Fibroblast of skin of left biceps (primary cell): Measurements from ENCODE around the gene COL20A1.

Experiments
- DNase-seq, 2 experiments: peaks; one replicate each; pipeline ENCODE4 v3.0.0-alpha.2; 2013; ENCODE audit warnings: low read depth in 2 of 2

COL20A1 gene

DNA sequence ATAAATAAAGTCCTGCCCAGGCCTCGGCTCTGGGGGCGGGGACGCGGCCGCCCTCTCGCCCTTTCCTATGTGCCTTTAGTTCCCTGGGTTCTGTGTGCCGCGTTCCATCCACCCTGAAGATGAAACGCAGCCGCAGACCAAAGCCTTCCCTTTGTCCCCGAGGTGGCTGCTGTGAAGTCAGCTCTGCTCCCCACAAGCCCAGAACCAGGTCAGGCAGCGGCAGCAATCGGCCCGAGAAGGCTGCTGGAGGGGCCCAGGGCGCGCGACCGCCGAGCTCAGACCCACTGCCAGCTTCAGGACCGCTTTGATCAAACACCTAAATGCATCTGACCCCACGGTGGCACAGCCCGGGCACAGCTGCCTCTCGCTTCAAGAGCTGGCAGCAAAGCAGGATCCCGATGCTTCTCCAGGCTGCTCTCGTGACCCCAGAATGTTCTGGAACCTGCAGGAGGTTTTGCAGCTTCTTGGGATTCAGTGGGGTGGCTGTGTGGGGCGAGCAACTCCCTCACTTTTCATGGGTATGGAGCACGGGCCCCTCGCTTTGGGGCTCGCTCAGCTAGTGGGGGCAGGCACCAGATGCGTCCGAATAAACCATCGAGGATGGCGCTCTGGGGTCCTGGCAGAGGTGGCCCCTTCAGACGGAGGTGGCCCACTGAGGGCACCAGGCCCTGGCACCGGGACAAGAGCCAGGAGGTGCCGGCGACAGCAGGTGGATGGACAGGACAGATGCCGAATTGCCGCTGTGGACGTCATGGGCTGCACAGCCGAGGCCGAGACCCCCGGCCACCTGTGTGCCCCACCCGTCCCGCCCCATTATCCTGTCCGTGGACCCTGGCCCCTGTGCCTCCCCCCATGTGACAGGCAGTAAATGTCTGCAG is 55.2 kb downstream of the COL20A1 start:
- DNase-seq = no peak

DNA sequence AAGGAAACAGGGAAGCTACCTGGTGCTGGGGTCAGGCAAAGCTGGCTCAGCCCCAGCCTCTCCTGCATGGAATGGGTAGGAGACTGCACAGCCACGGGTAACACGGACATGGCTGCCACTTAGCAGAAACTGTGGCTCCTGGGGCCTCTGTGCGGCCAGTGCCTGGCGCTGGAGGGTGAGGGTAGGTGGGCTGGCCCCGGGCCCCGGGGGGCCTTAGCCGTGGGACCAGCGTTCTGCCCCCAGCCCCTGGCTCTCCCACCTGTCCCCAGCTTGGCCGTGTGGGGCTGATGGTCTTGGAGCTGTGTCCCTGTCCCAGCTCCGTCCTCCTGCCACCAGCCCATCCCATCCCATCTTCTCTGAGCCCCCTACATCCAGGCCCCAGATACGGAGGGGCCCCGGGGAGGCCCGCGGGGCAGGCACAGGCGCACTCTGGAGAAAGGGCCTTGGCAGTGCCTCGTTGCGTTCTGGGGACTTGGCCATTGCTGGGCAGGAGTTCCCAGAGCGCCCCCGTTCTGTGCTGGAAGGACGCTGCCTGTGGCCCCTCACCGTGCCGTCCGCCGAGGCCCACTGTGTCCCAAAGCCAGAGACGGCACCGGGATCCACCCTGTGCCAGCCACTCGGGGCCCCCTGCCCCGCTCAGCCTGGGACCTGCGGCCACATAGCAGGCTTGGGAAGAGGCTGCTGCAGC is 56.0 kb downstream of the COL20A1 start:
- DNase-seq = no peak

DNA sequence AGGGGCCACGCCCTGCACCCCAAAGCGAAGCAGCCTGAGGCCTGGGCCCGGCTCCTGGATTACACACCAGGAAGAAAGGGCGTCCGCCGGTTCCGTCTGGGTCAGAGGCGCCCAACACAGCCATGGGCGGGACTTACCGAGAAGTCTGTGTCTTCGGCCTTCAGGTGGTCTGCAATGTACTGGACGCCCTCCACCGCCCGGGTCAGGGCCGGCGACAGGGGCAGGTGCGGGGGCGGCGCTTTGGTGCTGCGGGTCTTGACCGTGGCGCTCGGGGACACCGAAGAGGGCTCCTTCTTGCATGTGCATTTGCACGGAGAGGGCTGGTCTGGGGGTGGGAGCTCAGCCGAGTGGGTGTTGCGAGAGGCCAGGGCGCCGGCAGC is 56.5 kb downstream of the COL20A1 start:
- no peak for DNase-seq

DNA sequence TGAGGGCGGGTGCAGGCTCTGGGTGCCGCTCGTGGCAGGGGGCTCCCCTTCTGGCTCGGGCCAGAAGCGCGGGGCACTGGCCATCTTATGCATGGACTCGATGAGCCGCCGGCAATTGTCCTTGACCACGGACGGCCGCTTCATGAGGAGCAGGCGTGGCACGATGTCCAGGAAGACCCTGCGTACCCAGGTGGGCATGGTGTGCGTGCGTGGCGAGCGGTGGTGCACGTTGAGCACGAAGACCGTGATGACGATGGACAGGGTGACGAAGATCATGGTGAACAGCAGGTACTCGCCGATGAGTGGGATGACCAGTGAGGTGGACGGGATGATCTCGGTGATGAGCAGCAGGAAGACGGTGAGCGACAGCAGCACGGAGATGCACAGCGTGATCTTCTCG is 57.2 kb downstream of the COL20A1 start:
- no peak for DNase-seq

DNA sequence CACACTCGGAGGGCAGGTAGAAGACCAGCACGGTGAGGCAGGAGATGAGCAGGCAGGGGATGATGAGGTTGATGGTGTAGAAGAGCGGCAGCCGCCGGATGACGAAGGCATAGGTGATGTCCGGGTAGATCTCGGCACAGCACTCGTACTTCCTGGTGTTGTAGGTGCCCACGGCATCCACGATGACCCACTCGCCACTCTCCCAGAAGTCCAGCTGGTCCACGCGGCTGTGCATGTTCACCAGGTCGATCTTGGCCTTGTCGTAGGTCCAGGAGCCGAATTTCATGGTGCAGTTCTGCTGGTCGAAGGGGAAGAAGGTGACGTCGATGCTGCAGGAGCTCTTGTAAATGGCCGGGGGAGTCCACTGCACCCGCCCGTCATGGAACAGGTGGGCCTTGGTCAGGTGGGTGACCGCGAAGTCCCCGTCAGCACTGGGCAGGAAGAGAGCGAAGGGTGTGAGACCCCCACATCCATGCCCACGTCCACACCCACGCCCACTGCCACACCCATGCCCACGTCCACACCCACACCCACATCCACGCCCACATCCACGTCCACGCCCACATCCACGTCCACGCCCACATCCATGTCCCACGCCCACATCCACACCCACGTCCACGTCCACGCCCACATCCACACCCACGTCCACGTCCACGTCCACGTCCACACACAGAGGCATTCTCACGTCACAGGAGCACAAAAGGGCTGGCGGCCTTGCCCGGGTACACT is 57.8 kb downstream of the COL20A1 start:
- DNase-seq = no peak

DNA sequence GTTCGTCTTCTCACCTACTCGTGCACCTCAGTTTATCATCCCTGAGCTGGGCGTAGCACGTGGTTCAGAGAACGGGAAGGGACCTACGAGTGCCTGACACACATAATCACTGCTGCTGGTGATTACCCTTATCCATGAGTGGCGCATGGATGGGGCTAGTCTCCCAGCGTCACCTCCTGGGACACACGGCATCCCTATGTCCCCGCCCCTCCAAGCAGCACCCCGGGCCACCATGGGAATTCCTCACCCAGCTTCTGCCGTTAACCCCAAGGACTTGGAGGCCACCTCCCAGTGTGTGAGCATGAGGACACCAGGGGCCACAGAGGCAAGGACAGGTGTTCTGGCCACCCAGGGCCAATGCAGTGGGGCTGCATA is 58.3 kb downstream of the COL20A1 start:
- DNase-seq = no peak

DNA sequence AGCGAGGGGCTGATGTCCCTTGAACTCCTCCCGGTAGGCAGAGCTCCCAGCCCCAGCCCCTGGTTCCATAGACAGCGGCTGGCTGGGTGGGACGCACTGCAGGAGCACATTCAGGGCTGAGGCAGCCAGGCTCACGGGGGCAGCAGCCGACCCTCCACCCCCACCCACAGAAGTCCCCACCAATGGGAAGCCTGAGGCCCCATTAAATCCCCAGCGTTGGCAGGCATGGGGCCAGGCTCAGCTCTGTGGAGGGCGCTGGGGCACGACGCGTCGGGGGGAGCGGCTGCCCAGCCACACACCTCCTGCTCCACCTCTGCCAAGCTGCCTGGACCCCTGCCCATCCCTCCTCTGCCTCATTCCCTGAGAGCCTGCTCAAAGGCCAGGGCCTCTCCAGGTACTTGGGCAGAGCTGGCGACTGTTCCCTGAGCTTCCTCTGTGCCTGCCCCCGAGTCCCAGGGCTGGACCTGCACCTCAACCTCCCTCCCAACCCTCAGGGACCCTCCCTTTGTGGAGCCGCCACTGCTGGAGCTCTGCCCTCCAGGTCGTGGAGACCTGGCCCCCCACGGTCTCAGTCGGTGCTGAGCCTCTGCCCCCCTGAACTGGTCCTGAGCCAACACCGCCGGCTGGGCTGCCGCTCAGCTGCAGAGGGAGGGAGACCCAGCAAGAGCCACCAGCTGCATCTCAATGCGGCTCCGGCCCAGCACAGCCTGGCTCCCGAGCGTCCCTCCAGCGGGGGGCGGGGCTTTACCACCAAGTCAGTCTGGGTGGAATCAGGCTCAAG is 59.0 kb downstream of the COL20A1 start:
- no peak for DNase-seq

DNA sequence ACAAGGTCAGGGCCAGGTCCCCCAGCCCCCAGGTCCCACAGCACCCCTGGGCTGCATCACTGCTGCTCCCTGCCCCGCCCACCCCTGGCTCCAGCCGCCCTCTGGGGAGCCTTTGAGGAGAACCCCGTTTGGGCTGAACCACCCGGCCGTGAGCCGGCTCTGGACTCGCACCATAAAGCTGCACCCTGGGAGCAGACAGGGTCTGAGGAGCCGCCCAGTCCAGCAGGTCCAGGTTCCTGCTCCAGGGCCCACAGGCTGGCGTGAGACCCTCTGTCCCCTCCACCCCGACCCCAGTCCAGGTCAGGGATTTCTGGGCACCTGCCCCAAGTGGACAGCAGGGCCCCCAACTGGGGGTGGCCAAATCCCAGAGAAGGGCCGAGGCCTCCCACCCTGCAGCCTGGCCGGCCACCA is 59.8 kb downstream of the COL20A1 start:
- no peak for DNase-seq

DNA sequence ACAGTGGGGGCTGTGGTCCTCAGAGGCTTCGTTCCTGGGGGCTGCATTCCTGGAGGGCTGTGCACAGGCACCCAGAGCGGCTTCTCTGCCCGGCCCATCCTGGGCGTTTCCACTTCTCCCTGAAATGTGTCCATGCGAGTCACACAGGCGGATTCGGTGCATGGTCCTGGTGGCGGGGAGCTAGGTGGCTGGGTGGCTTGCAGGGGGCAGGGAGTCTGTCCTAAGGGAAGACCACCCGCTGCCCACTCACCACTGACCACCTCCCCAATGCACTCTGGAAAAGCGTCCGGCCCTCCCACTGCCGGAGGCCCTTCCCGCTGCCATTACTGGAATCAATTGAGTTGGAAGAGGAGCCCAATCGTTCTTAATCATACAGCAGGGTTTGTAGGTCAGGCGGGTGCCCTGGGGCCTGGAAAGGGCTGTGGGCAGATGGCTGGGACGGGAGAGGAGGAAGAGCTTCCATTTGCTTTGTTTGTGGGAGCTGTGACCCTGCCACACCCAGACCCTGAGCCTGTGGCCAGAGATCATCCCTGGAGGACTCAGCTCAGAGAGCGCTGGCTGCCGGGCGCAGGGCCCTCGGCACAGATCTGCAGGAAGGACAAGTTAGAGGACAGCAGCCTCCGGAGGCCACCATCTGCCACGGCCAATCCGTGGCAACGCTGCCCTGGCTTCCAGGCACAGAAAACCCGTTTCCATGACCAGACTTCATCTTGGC is 61.8 kb downstream of the COL20A1 start:
- DNase-seq = no peak

DNA sequence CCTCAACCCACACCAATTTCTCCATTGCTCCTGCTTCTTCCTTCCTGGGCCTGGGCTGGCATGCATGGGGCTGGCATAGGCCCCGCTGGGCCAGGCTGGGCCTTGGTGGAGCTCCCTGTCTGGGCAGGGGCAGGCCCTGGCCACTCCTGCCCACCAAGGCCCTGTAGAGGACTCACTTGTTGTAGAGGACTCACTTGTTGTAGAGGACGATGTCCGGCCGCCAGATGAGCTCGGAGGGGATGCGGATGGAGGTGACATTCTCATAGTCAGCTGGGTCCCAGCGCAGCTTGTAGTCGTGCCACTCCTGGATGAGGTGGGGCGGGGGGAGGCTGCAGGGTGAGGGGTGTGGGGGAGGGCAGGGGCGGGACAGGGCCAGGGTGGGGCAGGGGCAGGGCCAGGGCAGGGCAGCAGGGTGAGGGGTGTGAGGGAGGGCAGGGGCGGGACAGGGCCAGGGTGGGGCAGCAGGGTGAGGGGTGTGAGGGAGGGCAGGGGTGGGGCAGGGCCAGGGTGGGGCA is 62.9 kb downstream of the COL20A1 start:
- no peak for DNase-seq

DNA sequence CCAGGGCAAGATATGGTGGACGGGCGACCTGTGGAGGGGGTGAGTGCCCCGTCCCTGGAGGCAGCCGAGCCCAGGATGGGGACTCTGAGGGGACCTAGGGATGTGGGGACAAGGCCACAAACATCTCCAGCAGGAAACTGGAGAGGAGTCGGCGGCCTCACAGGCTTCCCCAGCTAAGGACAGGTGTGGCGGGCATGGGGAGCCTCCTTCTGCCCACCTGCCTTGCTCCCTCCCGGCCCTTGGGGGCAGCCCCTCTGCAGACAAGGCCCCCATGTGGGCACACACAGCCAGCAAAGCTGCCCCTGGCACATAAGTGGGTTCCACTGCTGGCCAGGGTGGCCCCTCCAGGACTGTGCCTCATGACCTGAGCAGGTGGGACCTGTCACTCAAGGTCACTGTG is 63.5 kb downstream of the COL20A1 start:
- DNase-seq = no peak

DNA sequence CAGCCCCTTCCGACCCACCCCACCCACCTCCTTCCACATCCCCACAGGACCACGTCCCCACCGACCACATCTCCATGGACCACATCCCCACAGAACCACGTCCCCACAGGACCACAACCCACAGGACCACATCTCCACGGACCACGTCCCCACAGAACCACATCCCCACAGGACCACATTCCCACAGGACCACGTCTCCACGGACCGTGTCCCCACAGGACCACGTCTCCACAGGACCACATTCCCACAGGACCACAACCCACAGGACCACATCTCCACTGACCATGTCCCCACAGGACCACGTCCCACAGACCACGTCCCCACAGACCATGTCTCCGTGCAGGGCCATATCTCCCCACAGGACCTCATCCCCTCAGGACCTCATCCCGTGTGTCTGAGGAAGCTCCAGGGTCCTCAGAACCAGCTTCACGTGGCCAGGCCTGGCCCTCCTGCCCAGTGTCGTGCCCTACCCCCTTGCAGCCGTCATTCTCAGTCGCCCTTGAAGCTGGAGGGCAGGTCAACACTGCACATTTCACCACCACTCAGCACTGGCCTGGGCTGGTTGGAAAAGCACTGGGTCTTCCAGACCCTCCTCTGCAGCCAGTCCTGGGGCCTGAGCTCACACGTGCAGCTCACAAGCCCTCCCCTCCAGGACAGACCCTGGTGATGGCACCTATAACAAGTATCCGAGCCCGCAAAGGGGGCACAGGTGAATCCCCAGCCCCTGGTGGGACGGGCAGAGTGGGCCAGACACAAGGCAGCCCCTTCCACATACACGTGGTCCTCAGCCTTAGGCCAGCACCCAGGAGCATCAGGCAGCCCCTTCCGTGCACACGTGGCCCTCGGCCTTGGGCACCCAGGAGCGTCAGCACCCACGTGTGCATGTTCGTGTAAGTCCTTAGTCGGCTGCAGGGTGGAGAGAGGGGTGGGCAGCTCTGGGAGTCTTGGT is 64.2 kb downstream of the COL20A1 start:
- DNase-seq = no peak

DNA sequence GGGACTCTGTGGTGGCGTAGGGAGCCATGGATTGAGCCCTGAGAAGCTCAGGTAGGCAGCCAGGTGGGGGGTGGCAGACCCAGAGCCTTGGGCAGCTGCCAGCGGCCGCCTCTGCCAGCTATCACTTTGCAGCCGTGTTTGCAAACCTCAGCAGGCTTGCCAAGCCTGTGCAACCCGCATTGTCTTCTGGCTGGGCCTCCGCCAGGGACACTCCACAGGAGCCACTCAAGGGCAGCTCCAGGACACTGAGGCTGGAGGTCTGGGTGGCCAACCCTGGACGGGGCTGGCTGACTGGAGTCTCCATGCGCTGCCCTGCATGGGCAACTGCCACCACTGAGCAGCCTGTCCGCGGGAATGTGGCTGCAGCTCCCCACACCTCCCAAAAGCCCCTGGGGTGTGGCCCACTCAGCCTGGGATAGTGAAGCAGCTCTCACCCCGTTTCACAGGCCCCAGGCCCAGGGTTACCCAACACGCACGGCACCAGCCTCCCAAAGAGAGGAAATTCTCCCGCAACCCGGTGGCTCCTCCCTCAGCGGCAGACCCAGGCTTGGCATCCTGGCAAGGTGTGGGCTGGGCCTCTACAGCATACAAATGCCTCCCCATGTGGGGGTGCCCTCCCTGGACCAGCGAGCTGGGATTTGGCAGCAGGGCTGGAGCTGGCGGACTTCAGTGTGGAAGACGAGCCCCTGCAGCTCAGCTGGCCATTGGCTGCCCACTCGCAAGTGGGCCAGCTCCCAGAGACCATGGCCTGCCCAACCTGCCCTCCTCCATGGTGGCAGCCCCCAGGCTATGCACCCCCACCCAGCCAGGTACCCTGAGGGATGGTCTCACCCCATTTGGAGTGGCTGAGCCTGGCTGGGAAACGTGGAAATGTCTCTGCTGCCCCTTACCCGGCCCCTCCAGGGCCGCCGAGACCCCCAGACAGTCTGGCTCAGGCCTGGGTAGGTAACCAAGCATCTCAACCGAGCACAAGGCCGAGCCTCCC is 65.2 kb downstream of the COL20A1 start:
- DNase-seq = no peak

DNA sequence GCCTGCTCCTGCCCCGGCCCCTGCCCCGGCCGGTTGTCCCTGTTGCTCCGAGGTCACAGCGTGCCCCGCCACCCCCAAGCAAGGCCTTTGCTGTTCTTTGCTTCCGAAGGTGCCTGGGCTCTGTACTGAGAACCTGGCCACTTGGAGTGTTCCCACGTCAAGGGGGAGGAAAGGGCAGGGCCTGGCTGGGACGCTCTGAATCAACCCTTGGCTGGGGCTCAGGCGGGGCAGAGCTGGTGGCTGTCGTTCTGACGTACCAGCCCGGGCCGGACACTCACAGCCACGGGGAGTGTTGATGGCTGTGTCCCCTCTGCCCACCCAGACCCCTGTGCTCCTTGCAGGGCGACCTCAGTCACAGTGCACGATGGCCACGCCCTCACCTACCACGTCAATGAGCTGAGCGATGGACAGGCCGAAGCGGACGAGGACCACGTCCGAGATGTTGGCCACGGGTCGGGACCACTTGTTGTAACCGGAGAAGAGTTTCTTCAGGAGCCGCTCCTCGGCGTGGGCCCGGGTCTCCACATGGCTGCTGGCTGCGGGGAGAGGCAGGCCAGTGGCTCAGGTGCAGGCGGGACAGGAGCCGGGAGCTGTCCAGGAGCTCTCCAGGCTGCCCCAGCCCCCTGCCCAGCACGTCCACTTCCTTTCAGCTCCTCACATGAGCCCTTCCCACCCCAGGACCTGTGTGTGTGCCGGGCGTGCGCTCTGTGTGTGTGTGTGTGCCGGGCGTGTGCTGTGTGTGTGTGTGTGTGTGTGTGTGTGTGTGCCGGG is 66.4 kb downstream of the COL20A1 start:
- no peak for DNase-seq

DNA sequence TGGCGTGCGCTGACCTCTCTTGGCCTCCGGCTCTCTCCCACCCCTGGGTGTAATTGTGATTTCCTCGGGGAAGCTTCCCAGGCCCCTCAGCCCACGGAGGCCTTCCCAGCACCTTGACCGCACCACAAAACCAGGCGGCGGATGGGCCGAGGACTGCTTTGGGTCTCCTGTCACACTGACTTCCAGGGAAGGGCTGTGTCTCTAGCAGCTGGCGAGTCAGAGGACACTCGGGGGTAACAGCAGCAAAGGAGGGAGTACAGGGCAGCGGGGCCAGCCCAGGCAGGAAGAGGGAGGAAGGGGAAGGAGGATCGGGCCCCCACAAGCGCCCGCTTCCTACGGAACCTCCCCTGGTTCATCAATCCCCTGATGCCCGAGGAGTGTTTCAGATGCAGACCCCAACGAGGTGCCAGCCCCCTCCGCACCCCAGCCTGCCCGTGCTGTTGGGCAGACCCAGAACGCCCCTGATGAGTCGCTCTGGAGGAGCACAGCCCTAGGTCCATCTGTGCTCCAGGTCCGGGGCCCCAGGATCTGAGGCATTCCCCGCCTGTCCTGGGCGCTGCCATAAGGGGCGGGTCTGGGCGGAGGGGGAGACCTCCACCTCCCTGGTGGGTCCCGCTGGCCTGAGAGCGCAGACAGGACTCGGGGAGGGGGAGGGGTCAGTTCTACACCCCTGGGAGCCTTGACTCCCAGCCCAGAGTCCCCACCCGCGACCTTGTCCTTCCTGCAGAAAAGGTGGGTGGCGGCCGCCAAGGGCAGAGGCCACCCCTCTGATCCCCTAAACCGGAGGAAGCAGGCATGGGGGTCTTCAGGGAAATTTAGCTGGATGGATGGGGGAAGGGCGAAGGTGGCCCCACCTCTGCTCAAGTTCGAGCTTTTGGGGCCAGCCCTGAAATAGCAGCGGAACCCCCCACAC is 67.2 kb downstream of the COL20A1 start:
- no peak for DNase-seq

DNA sequence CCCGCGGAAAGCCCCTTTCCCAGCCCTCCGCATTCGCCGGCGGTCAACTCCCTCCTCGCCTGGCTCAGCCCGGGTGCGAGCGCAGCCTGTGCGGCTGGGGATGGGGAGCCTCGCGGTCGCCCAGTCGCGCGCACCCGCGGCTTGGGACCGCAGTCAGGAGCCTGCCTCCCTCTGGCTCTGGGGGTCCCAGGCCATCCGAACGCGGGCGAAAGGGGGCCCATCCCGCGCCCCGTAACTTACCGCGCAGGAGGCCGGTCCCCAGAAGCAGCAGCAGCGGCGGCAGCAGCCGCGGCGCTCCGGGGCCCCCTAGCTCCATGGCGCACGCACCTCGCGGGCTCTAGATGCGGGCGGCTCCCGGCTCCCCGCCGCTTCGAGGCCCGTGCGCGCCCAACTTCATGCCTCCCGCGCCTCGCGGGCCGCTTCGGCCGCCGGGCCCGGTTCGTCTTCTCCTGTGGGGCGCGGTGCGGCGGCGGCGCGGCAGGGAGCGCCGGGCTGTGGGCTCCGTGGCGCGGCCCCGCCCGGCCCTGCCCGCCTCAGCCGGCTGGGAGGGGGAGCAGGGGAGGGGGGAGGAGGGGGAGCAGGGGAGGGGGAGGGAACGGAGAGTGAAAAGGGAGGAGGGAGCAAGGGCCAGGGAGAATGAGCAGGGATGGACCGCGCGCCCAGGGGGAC is 68.0 kb downstream of the COL20A1 start, which contains the start of gene CHRNA4:
TSS of gene CHRNA4 (minus strand) at position 500 of the 669 bp plus-strand sequence. CDS start at position 316, 184 bp downstream.
- no peak for DNase-seq
